GM21737 (cell line): ENCODE measurements around the gene FOXRED2.
A peak's percentile ranks its signal among the peaks of the same experiment; 100 is the strongest.
"Not testable (repeated sequence)": the region's sequence is repeated elsewhere in the genome, so short reads cannot be mapped to it uniquely, and the experiment has no call there.

Source experiments
- ATAC-seq: cut with Tn5 transposase; IDR thresholded peaks from one replicate; pipeline ENCODE4 v1.9.1; 2021; ENCODE audit warnings: mild to moderate bottlenecking, moderate library complexity; ENCODE audit not compliant: unreplicated experiment

FOXRED2 gene

GRCh38 chr22:36506637-36507517 lies at the start of gene FOXRED2:
Gene FOXRED2 (minus strand): TSS chr22:36507040. CDS start chr22:36506422, 618 bp downstream.
- ATAC-seq = peak; percentile 78

GRCh38 chr22:36554098-36554497 lies 47.3 kb upstream of the FOXRED2 start:
- ATAC-seq = no peak

- peak; percentile 53 for ATAC-seq
Observed at GRCh38 chr22:36552289-36552688, 45.4 kb upstream of the FOXRED2 start.

- no peak for ATAC-seq
Observed at GRCh38 chr22:36550701-36551495, 44.1 kb upstream of the FOXRED2 start.

- ATAC-seq = no peak
Observed at GRCh38 chr22:36549033-36549432, 42.2 kb upstream of the FOXRED2 start.

- no peak for ATAC-seq
Observed at GRCh38 chr22:36548606-36549005, 41.8 kb upstream of the FOXRED2 start.

- no peak for ATAC-seq
Observed at GRCh38 chr22:36546932-36547331, 40.1 kb upstream of the FOXRED2 start.

- no peak for ATAC-seq
Observed at GRCh38 chr22:36546092-36546804, 39.4 kb upstream of the FOXRED2 start.

- no peak for ATAC-seq
Observed at GRCh38 chr22:36544107-36544620, 37.3 kb upstream of the FOXRED2 start.

- no peak for ATAC-seq
Observed at GRCh38 chr22:36541831-36542411, 35.1 kb upstream of the FOXRED2 start.

- no peak for ATAC-seq
Observed at GRCh38 chr22:36540867-36541642, 34.2 kb upstream of the FOXRED2 start.

- no peak for ATAC-seq
Observed at GRCh38 chr22:36538529-36538928, 31.7 kb upstream of the FOXRED2 start.

GRCh38 chr22:36536717-36537116 lies 29.9 kb upstream of the FOXRED2 start:
- ATAC-seq = no peak

GRCh38 chr22:36533320-36533719 lies 26.5 kb upstream of the FOXRED2 start:
- not testable (repeated sequence) for ATAC-seq

- ATAC-seq = no peak
Observed at GRCh38 chr22:36532466-36532865, 25.6 kb upstream of the FOXRED2 start.

- ATAC-seq = peak; percentile 88
Observed at GRCh38 chr22:36528795-36529751, 22.2 kb upstream of the FOXRED2 start, which contains the start of gene EIF3D. Gene EIF3D (minus strand): TSS chr22:36529166. CDS start chr22:36526121, 3,045 bp downstream.

- no peak for ATAC-seq
Observed at GRCh38 chr22:36528341-36528740, 21.5 kb upstream of the FOXRED2 start.

GRCh38 chr22:36522662-36523061 lies 15.8 kb upstream of the FOXRED2 start:
- no peak for ATAC-seq

GRCh38 chr22:36520423-36520822 lies 13.6 kb upstream of the FOXRED2 start:
- ATAC-seq = no peak
